ENCODE results near the gene IGFBP6. TPM values are rescaled to one million over a fixed set of nuclear protein-coding genes. Genes with fewer than 3 reads are reported as not detected.

The IGFBP6 gene
- total RNA-seq, 1 experiment from 2014 or later, result 7.3 TPM

DNA sequence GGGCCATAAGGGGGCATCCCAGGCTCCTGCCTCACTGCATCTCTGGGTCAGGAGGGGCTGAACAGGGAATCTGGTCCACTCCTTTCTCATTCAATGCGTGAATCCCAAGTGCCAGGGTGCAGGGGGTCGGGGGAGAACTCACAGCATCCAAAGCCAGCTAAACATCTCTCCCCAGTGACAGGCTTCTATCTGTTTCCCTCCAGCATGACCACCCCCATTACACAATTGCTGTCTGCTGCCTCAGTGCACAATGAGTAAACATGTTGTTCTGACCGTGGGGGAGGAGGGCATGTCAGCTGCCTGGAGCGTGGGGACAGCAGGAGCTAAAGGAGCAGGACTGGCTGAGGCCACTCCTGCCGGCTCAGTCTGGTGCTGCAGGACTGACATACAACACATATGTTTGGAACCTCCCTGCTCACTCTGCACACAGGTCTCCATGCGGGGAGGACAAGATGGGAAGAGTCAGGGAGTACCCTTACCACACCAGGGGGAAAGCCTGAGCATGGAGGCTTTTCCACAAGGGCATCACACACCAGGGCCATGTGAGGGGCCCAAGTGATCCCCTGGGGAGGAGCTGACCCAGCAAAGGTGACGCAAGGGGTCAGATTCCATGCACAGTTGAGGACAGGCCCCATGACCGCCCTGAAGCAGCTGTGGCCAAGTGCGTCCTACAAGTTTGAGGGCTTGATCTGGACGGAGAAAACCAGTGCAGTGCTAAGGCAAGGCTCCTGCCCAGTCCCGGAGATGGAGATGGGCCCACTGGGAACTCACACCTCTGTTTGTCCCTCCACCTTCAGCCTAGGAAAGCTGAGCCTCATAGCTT, 46.2 kb upstream of the IGFBP6 start:
- Histone ChIP-seq H3K27ac (ENCODE audit: low read depth, low read length, poor library complexity, severe bottlenecking) (no peak overlapping the region), H3K4me3 (ENCODE audit: low read depth, low read length, poor library complexity, severe bottlenecking) (no peak overlapping the region), H3K36me3 (ENCODE audit: insufficient read depth, low read length, poor library complexity, severe bottlenecking) (no peaks in the 10 kb centered on the region), H3K9me3 (ENCODE audit: low read depth, low read length, poor library complexity, severe bottlenecking) (no peaks in the 10 kb centered on the region), H3K4me1 (ENCODE audit: insufficient read depth, low read length, poor library complexity, severe bottlenecking) (peaks cover 55% of the 10 kb centered on the region), H3K27me3 (replicated peaks; ENCODE audit: insufficient read depth, low read depth, low read length, poor library complexity) (no peaks in the 10 kb centered on the region)
- no peak for DNase-seq (ENCODE audit: low spot score)
- POLR2A ChIA-PET (ENCODE audit: low non-redundant PET), result no interaction called here
- intact Hi-C loops (cut with micrococcal nuclease; ENCODE audit: unreplicated experiment), result no loop called here
- BruUV-seq (replicated peaks), result no TSS peak
- CTCF ChIA-PET, result no interaction called here
- TF ChIP-seq EZH2 (IDR thresholded peaks at IDR 0.05; ENCODE audit: borderline replicate concordance, low read depth, low read length, poor library complexity, severe bottlenecking), result no peak
- TF ChIP-seq, protein P1, sequence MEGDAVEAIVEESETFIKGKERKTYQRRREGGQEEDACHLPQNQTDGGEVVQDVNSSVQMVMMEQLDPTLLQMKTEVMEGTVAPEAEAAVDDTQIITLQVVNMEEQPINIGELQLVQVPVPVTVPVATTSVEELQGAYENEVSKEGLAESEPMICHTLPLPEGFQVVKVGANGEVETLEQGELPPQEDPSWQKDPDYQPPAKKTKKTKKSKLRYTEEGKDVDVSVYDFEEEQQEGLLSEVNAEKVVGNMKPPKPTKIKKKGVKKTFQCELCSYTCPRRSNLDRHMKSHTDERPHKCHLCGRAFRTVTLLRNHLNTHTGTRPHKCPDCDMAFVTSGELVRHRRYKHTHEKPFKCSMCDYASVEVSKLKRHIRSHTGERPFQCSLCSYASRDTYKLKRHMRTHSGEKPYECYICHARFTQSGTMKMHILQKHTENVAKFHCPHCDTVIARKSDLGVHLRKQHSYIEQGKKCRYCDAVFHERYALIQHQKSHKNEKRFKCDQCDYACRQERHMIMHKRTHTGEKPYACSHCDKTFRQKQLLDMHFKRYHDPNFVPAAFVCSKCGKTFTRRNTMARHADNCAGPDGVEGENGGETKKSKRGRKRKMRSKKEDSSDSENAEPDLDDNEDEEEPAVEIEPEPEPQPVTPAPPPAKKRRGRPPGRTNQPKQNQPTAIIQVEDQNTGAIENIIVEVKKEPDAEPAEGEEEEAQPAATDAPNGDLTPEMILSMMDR (conservative IDR thresholded peaks at IDR 0.05; ENCODE audit: low read depth, low read length), result no peak

- no peaks in the 10 kb centered on the region for H3K27me3 ChIP-seq (replicated peaks; ENCODE audit: insufficient read depth, low read depth, low read length, poor library complexity)
- intact Hi-C loops (cut with micrococcal nuclease; ENCODE audit: unreplicated experiment), result no loop called here
- CTCF ChIA-PET, result no interaction called here
- H3K4me3 ChIP-seq (ENCODE audit: low read depth, low read length, poor library complexity, severe bottlenecking), result no peak overlapping the region
- no peaks in the 10 kb centered on the region for H3K9me3 ChIP-seq (ENCODE audit: low read depth, low read length, poor library complexity, severe bottlenecking)
- POLR2A ChIA-PET (ENCODE audit: low non-redundant PET), result no interaction called here
- no peaks in the 10 kb centered on the region for H3K36me3 ChIP-seq (ENCODE audit: insufficient read depth, low read length, poor library complexity, severe bottlenecking)
- peaks cover 55% of the 10 kb centered on the region for H3K4me1 ChIP-seq (ENCODE audit: insufficient read depth, low read length, poor library complexity, severe bottlenecking)
- TF ChIP-seq EZH2 (IDR thresholded peaks at IDR 0.05; ENCODE audit: borderline replicate concordance, low read depth, low read length, poor library complexity, severe bottlenecking), result no peak
- TF ChIP-seq, protein P1 (conservative IDR thresholded peaks at IDR 0.05; ENCODE audit: low read depth, low read length), result no peak
- TSS peak; percentile 38 for BruUV-seq (replicated peaks)
- no peak for DNase-seq (ENCODE audit: low spot score)
- no peak overlapping the region for H3K27ac ChIP-seq (ENCODE audit: low read depth, low read length, poor library complexity, severe bottlenecking)
These were observed 45.5 kb upstream of the IGFBP6 start for GRCh38 chr12:53051881-53052412.

GRCh38 chr12:53052419-53053217, 44.8 kb upstream of the IGFBP6 start:
- ChIA-PET CTCF (interaction anchor here (0.6 kb wide), 3 partner anchors 50 to 446 kb away, joined by 3 to 6 read pairs (median 5); no protein-coding TSS in a partner anchor), POLR2A (ENCODE audit: low non-redundant PET) (no interaction called here)
- no peak for DNase-seq (ENCODE audit: low spot score)
- peaks cover 52% of the 10 kb centered on the region for H3K4me1 ChIP-seq (ENCODE audit: insufficient read depth, low read length, poor library complexity, severe bottlenecking)
- no peaks in the 10 kb centered on the region for H3K27me3 ChIP-seq (replicated peaks; ENCODE audit: insufficient read depth, low read depth, low read length, poor library complexity)
- no TSS peak for BruUV-seq (replicated peaks)
- H3K36me3 ChIP-seq (ENCODE audit: insufficient read depth, low read length, poor library complexity, severe bottlenecking), result no peaks in the 10 kb centered on the region
- H3K27ac ChIP-seq (ENCODE audit: low read depth, low read length, poor library complexity, severe bottlenecking), result no peak overlapping the region
- no peaks in the 10 kb centered on the region for H3K9me3 ChIP-seq (ENCODE audit: low read depth, low read length, poor library complexity, severe bottlenecking)
- TF ChIP-seq, protein P1 (conservative IDR thresholded peaks at IDR 0.05; ENCODE audit: low read depth, low read length), result no peak
- TF ChIP-seq EZH2 (IDR thresholded peaks at IDR 0.05; ENCODE audit: borderline replicate concordance, low read depth, low read length, poor library complexity, severe bottlenecking), result no peak
- intact Hi-C loops (cut with micrococcal nuclease; ENCODE audit: unreplicated experiment), result no loop called here
- H3K4me3 ChIP-seq (ENCODE audit: low read depth, low read length, poor library complexity, severe bottlenecking), result no peak overlapping the region

Measured in A673 (cell line).